ENCODE measurements around the gene CIB4.

DNA sequence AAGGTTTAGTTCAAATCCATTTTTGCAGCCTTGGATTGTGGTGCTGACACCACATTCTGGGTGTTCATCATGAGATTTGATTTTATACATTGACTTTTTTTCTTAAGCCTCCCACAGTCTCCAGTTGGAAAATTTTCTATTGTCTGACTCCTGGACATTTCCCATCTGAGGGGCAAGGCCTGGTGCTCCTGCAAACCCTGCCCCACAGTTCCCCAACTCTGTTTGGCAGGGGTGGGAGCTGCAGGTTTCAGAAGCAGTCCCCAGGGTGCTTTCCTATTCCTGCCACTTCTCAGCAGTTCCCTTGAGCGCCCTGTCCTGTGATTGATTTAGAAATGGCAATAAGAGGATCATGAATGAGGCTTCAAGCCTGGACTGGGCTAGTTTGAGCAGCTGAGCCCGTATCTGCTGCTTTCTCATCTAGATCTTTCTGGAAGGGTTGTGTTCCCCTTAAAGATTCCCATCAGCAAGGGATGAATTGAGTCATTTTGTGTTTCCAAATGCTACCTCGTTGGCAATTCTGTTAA, 77.0 kb downstream of the CIB4 start:
- no peak for TF ChIP-seq SIN3A (IDR thresholded peaks at IDR 0.05; ENCODE audit: borderline replicate concordance, insufficient read depth, low read length)
- TF ChIP-seq POLR2AphosphoS5 (IDR thresholded peaks at IDR 0.05; ENCODE audit: low read depth, low read length) = no peak
- TF ChIP-seq, protein P1, sequence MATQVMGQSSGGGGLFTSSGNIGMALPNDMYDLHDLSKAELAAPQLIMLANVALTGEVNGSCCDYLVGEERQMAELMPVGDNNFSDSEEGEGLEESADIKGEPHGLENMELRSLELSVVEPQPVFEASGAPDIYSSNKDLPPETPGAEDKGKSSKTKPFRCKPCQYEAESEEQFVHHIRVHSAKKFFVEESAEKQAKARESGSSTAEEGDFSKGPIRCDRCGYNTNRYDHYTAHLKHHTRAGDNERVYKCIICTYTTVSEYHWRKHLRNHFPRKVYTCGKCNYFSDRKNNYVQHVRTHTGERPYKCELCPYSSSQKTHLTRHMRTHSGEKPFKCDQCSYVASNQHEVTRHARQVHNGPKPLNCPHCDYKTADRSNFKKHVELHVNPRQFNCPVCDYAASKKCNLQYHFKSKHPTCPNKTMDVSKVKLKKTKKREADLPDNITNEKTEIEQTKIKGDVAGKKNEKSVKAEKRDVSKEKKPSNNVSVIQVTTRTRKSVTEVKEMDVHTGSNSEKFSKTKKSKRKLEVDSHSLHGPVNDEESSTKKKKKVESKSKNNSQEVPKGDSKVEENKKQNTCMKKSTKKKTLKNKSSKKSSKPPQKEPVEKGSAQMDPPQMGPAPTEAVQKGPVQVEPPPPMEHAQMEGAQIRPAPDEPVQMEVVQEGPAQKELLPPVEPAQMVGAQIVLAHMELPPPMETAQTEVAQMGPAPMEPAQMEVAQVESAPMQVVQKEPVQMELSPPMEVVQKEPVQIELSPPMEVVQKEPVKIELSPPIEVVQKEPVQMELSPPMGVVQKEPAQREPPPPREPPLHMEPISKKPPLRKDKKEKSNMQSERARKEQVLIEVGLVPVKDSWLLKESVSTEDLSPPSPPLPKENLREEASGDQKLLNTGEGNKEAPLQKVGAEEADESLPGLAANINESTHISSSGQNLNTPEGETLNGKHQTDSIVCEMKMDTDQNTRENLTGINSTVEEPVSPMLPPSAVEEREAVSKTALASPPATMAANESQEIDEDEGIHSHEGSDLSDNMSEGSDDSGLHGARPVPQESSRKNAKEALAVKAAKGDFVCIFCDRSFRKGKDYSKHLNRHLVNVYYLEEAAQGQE (IDR thresholded peaks at IDR 0.05; ENCODE audit: insufficient read depth in 1 of 2, low read depth in 2 of 2, low read length in 2 of 2) = no peak
- no peak for TF ChIP-seq TAF1 (IDR thresholded peaks at IDR 0.05; ENCODE audit: borderline replicate concordance, insufficient read depth, low read length)
